Right hindlimb (tissue), 1 donor: ENCODE measurements around the gene S1PR5.
"Not testable (repeated sequence)": the region's sequence is repeated elsewhere in the genome, so short reads cannot be mapped to it uniquely, and the experiment has no call there.

Experiments used
- DNase-seq: peaks from one replicate; pipeline ENCODE4 v3.0.0-alpha.2; 2018

The S1PR5 gene, protein sequence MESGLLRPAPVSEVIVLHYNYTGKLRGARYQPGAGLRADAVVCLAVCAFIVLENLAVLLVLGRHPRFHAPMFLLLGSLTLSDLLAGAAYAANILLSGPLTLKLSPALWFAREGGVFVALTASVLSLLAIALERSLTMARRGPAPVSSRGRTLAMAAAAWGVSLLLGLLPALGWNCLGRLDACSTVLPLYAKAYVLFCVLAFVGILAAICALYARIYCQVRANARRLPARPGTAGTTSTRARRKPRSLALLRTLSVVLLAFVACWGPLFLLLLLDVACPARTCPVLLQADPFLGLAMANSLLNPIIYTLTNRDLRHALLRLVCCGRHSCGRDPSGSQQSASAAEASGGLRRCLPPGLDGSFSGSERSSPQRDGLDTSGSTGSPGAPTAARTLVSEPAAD

DNA sequence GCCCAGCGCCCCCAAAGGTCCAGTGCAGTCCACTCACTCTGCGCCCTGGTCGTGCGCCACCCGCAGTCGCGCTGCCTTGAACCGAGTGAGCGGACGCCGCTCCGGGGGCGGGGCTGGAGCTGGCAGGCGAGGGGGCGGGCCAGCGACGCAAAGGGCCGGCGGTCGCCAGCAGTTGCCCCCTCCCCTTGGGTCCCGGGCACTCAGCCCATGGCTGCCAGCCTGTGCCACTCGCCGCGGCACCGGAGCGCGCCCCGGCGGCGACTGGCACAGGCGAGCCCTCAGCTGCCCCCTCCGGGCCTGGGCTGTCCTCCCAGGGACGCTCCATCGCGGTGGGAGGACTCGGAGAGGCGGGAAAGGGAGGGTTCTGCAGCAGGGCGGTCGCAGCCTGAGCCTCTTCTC, at the start of gene S1PR5:
Gene S1PR5 (minus strand): TSS at position 87 of the 399 bp plus-strand sequence. CDS start 2,436 bp downstream, outside the sequence.
- DNase-seq, result peak; percentile 39

DNA sequence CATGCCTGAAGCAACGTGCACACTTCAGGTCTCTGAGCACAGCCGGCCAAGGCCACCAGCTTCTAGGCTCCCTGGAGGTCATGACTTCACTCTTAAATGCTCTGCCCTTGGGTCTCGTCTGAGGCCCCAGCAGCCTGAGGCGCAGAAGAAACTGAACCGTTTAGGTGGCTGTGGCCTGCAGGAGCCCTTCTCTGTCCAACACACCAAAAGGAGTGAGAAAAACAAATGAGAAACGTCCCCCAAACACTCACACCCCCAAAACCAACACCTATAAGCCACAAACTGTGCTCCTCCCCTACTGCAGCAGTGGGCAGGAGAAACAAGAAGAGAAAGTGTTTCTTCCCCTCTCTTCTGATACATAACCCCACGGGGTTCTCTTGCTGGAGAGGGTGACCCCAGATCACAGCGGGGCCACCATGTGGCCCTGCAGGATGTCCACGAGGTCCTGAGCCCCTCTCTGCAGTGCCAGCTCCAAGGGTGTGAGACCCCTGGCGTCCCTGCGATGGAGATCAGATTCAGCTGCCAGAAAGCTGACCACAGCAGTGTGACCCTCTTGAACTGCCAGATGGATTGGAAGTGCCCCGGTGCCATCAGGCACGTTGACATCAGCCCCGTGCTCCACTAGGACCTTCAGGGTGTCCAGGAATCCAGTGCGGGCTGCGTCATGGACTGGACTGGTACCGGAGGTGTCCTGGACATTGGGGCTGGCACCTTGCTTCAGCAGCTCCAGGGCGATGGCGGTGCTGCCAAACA, 49.6 kb upstream of the S1PR5 start:
- DNase-seq, result no peak

DNA sequence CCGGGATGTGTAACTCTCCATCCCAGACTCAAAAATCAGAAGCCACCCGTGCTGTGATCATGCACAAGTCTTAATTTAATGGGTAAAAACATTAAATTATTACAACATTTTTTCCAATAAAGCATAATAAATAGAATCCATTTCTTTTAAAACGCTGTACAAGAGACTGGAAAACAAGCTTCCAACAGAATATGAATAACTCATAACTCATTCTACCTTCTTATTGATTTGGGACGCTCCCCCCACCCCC, 49.1 kb upstream of the S1PR5 start:
- DNase-seq, result no peak

DNA sequence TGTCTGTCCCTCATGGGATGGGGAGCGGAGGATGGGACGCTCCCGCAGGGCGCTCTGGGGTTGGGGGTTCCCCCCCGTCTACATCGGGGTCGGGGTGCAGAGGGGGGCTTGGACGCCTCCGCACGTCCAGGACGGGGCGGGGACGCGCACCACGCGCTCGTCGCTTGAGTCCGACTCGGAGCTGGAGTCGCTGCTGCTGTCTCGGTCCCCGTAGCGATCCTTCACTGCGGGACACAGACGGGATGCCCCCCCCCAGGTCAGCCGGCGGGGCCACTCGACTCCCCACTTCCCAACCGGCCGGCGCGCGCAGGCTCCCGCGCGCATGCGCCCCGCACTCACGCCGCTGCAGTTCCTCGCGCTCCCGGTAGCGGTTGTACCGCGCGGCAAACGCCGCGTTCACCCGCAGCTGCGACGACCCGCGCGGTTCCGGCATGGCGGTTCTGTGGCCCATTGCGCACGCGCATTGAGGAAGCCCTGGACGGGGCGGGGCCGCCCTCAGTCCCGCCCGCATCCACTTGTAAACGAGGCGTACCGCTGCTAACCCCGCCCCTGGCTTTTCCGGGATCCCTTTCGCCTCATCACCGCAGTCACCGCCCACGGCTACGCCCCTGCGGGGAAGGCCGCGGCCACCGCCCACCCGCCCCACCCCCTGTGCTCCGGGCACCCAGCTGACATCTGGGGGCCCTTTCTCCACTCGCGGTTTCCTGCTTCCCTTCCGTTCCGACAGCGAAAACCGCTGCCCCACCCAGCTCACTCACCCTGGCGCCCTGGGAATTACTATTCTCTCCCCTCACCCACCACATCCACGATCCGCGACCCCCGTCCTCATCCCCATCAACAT, 48.5 kb upstream of the S1PR5 start, which contains the start of gene KRI1:
Gene KRI1 (minus strand): TSS at position 444 of the 841 bp plus-strand sequence. CDS start 11 bp downstream, at position 433.
- peak; percentile 99 for DNase-seq

DNA sequence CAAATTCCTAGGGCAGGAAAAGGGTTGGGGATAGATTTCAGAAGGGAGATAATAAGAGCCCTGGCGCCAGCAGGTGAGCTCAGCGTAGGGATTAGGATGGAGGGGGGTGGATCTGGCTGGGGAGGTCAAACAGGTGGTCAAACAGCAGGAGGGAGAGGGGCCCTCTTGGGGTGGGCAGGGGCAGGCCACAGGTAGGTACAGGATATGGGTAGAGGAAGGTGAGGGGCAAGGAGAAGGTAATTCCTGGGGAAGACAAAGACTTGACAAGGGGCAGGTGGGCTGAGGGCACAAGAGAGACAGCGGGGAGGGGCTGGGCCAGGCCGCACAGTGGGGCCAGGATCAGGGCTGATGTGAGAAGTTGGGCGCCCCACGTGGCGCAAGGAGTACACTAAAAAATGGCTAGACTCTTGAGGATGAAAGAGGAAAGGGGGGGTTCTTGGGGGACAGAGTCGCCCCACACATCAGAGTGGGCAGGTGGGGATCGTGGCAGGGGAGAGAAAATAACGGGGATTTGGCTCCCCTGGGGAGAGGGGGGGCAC, 47.9 kb upstream of the S1PR5 start:
- no peak for DNase-seq

DNA sequence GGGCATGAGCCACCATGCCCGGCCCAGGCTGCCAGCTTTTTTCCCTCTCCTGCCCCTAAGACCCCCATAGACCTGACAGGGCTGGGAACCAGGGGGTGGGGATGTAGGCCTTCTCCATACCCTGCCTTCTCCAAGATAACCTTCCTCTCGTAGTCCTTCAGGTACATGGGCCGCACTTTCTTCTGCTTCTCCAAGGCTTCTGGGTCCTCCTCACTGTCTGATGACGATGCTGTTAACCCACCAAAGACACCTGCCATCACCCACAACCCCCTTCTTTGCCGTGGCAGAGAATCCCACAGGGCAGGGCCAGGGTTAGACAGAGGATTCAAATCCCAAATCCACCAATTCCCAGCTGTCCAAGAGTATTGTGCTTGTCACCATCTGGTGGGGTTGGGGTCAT, 45.4 kb upstream of the S1PR5 start:
- DNase-seq, result no peak

DNA sequence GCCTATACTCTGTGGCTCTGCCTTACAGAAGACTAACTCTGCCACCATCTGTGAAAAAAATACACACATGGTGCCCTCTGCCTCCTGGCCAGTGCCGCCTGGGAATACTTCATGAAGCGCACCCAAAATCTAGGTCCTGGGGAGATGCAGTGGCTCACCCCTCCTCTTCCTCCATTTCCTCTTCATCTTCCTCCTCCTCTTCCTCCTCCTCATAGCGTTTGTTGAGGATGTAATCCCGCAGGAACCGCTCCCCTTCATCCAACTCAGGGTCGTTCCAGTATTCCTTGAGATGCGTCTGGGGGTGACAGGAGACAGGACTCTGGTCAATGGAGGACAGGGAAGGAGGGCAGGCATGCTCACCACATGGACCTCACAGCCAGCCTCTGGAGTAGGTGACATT, 42.9 kb upstream of the S1PR5 start:
- no peak for DNase-seq

DNA sequence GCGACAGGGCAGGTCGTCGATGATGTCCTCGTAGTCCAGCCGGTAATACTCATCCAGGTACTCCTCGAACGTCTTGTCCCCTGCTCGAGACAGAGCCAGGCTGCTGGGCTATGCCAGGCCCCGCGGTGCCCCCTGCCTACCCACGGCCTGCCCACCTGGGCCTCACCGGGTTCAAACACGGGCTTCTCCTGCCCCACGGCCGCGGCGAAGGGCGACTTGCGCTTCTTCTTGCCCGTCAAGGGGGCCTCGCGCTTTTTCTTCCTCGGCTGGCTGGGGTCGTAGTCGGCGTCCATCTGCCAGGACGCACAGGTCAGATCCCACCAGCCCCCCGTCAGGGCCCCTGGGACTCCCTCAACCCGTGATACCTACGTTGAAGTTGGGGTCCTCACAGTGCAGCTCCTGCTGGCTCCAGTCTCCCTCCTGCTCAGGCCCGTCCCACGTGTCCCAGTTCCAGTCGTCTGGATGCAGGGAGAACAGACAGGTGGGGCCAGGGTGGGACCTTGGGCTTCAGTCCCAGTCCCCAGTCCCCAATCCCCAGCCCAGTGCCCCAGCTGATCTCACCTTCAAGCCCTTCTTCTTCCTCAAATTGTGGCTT, 40.5 kb upstream of the S1PR5 start:
- no peak for DNase-seq

DNA sequence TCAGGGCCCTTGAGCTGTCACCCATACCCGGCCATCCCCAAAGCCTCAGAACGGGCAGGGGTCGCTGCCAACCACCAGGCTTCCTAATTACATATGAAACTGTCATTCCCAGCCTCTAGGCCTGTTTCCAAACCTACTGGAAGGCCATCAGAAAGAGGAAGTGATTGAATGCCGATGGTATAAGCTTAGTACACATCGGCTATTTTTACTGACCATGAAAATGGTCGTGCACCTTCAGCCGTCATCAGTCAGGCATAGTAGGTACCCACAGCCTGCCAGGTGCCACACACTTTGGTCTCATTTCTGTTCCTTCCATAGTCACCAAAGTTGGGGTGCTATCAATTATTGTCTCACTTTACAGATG, 38.3 kb upstream of the S1PR5 start:
- no peak for DNase-seq

DNA sequence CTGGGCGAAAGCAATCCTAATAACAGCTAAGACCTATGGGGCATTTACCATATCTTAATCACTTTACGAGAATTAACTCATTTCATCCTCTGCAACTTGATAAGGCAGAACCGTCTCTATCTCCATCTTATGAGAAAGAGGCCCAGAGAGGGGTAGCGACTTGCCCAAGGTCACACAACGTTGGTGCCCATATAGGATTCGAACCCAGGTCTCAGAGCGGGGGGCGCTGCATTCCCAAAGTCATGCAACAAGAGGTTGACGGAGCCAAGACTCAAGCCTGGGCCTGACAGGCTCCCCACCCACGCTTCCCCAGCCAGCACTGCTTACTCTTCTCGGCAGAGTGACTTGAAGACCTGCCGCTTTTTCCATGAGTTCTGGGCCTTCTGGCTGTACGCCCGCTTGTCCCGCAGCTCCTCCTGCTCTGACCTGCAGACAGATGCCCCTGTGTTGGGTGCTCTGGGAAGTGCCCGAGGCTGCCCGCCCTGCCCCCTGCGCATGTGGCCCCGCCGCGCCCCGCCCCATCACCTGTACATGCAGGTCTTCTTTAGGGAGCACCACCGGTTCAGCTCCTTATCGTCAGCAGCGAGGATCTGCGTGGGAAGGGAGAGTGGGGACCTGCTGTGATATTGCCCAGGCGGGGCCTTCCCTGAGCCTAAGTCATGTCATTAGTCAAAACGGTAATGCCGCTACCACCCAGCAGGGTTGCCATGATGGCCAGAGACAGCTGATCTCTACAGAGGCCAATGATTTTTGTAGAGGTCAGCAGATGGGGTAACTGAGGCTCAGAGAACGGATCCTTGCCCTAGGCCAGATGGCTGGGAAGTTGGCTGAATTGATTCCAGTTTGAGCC, 37.7 kb upstream of the S1PR5 start:
- no peak for DNase-seq

DNA sequence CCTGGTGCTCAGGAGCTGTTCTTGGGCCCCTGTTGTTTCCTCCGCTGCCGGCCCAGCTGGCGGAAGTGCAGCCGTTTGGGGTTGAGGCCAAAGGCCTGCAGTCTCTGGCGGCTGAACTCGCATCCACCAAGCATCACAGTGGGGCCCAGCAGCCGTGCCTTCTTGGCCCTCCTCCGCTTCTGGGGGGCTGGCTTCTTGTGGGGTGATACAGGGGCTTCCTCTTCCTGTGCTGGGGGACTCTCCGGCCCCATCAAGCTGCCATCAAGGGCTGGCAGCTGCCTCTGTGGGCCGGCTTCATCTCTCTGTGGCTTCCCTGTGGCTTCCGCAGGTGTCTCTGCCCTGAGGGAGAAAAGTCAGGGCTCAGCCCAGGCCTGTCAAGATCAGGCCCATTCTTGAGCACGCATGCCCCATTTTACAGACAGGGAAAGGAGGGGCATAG, 36.7 kb upstream of the S1PR5 start:
- DNase-seq, result no peak

DNA sequence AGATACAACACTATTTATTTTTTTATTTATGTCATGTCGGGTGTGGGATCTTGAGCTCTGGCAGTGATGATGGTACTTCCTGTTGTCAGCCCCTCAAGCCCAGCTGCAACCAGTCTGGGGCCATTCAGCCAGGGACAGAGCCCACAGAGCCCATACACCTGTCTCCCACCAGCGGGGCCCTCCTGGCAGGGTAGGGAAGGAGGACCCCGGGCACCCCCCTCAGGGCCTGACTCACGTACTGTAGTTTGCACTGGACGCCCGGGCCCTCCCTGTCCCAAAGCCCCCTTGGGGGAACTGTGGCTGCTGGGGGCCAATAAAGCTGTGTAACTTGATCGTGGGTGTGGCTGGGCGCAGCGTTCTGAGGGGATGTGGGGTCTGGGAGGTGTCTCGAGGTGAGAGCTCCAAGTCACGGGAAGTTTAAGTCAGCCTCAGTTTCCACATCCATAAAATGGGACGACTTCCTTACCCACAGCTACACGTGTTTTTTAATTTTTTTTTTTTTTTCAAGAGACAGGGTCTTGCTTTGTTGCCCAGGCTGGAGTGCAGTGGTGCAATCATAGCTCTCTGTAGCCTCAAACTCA, 35.9 kb upstream of the S1PR5 start:
- no peak for DNase-seq

DNA sequence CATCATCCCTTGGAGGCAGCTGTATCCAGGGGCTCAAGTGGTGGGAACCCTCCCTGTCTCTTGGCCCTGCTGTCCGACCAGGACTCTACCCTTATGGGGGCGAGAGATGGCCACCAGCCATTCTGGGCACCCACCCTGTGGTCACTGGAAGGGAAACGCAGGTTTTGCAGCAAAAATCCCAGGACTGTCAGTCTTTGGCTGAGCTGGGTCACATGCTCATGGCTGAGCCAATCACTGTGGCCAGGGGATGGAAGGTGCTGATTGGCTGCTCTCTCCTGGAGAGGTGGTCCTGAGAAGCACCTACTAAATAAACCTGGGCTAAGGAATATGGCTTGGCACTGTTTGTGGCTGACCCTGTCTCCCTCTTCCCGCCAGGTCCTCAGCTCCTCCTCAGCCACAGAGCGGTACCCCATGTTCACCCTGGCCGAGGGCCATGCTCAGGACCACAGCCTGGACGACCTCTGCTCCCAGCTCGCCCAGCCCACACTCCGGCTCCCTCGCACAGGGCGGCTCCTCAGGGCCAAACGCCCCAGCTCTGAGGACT, 35.3 kb upstream of the S1PR5 start:
- DNase-seq, result no peak

DNA sequence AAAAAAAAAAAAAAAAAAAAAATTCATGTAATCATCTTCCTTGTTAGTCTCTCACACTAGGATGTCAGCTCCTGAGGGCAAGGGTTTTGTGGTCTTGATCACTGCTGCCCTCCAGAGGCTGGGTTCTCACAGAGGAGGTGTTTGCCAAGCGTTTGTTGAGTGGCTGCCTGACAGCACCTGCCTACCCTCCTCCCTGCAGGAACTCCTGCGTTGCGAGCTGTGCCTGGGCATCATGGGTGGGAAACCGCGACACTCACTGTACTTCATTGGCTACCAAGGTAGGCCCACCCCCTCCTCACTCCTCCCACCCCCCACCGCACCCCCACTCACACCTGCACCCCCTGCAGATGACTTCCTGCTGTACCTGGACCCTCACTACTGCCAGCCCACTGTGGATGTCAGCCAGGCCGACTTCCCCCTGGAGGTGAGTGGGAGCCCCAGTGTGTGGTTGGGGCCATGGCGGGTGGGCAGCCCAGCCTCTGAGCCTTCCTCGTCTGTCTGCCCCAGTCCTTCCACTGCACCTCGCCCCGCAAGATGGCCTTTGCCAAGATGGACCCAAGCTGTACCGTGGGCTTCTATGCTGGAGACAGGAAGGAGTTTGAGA, 34.6 kb upstream of the S1PR5 start:
- DNase-seq, result no peak

DNA sequence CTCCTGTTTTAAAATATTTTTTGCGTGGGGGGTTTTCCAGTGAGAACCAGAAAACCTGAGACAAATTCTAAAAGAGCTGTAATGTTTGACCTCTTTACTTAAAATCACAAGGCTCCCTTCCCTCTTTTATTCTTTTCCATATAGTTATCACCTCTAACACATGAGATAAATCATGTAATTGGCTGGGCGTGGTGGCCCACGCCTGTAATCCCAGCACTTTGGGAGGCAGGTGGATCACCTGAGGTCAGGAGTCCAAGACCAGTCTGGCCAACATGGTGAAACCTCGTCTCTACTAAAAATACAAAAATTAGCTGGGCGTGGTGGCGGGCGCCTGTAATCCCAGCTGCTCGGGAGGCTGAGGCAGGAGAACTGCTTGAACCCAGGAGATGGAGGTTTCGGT, 33.8 kb upstream of the S1PR5 start:
- DNase-seq, result not testable (repeated sequence)

DNA sequence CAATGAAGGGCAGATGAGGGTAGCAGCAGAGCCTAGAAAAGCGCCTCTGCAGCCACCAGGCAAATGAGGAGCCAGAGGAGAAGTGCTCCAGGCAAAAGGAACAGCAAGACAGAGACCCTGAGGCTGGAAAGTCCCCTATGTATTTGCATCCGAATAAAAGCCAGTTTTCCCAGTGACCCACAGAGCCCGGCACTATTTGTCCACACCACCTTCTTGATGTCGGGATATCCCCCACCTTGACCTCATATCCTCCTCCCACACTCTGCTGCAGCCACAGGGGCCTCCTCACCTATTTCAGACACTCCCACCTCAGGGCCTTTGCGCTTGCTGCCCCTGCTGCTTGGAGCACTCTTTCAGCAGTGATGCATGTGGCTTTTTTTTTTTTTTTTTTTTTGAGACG, 33.1 kb upstream of the S1PR5 start:
- DNase-seq, result no peak

DNA sequence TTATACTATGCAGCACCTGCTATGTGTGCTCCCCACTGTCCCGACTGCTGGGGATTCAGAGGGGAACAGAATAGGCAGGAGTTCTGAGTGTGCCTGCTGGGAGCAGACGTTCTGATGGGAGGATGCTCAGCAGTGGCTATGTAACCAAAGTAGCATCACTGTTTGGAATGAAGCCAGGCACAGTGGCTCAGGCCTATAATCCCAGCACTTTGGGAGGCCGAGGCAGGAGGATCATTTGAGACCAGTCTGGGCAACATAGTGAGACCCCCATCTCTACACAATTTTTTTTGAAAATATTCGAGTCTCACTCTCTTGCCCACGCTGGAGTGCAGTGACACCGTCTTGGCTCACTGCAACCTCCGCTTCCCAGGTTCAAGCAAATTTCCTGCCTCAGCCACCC, 32.5 kb upstream of the S1PR5 start:
- DNase-seq, result no peak

DNA sequence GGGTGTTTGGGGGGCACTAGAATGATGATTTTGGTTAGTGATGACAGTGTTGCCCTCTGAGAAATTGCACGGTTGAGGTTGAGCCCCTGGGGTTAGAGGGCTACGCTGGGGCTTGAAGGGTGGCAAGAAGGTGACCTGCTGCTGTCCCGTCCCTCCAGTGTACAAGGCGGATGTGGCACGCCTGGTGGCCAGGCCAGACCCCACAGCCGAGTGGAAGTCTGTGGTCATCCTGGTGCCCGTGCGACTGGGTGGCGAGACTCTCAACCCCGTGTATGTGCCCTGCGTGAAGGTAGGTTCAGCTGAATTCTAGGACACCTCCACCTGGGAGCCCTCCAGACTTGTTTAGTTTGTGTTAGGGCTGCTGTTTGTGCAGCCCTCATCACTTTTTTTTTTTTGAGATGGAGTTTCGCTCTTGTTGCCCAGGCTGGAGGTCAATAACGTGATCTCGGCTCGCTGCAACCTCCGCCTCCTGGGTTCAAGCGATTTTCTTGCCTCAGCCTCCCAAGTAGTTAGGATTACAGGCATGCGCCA, 31.6 kb upstream of the S1PR5 start:
- no peak for DNase-seq

DNA sequence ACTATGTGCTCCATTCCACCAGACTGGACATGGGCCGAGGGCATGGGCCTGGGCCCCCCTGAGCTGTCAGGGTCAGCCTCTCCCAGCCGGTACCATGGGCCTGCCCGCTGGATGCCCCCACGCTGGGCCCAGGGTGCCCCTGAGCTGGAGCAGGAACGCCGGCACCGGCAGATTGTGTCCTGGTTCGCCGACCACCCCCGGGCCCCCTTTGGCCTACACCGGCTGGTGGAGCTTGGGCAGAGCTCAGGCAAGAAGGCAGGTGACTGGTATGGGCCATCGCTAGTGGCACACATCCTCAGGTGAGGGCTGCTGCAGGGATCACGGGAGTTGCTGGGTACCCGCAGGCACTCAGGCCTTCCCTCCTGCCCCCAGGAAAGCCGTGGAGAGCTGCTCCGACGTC, 29.6 kb upstream of the S1PR5 start:
- DNase-seq, result no peak

DNA sequence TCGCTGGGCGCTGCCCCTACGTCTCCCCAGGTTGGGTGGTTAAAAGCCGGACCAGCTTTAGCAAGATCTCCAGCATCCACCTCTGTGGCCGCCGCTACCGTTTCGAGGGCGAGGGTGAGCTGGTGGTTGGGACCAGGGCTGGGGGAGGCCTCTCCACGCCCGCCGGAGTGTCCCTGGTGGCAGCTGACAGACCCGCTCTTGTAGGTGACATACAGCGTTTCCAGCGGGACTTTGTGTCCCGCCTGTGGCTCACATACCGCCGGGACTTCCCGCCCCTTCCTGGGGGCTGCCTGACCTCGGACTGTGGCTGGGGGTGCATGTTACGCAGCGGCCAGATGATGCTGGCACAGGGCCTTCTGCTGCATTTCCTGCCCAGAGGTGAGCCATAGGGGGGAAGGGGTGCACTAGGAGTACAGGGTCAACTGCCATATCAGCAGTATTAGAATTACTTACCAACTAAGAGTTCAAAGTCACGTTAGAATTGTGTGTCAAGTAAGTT, 27.6 kb upstream of the S1PR5 start:
- no peak for DNase-seq
